MM.1S (cell line): Measurements from ENCODE around the gene DAAM2.

ENCODE experiments used
- DNase-seq: peaks from one replicate; pipeline ENCODE4 v3.0.0-alpha.2; 2015
- H2AFZ ChIP-seq: fragments of 300-600 bp; sonication (generic); 2 replicates; pipeline ENCODE4 v1.6.0; 2016; ENCODE audit warnings: antibody characterized with exemption, low read length
- H3F3A ChIP-seq: fragments of 300-600 bp; sonication (generic); 2 replicates; pipeline ENCODE4 v1.6.1; 2016; ENCODE audit warnings: mild to moderate bottlenecking, antibody characterized with exemption, low read length, moderate library complexity, mixed read lengths; ENCODE audit not compliant: insufficient read depth
- H3K27ac ChIP-seq: fragments of 300-600 bp; sonication (generic); 2 replicates; pipeline ENCODE4 v1.5.1; 2016; ENCODE audit warnings: mild to moderate bottlenecking, low read length
- H3K27me3 ChIP-seq: fragments of 300-600 bp; sonication (generic); replicated peaks from 2 replicates; pipeline ENCODE4 v1.6.0; 2016; ENCODE audit warnings: low read length; ENCODE audit not compliant: insufficient read depth
- H3K36me3 ChIP-seq: fragments of 300-600 bp; sonication (generic); replicated peaks from 2 replicates; pipeline ENCODE4 v1.6.1; 2016; ENCODE audit warnings: mild to moderate bottlenecking, low read length, mixed read lengths; ENCODE audit not compliant: insufficient read depth
- H3K4me1 ChIP-seq: fragments of 300-600 bp; sonication (generic); 2 replicates; pipeline ENCODE4 v1.6.1; 2016; ENCODE audit warnings: low read length, mixed read lengths
- H3K4me2 ChIP-seq: fragments of 300-600 bp; sonication (generic); 2 replicates; pipeline ENCODE4 v1.6.0; 2016; ENCODE audit warnings: low read depth, low read length
- H3K4me3 ChIP-seq: fragments of 300-600 bp; sonication (generic); 2 replicates; pipeline ENCODE4 v1.5.1; 2016; ENCODE audit warnings: low read length, mixed read lengths
- H3K79me2 ChIP-seq: fragments of 300-600 bp; sonication (generic); 2 replicates; pipeline ENCODE4 v1.6.1; 2016; ENCODE audit warnings: mixed run types, low read length, mixed read lengths
- H3K9ac ChIP-seq: fragments of 300-600 bp; sonication (generic); 2 replicates; pipeline ENCODE4 v1.6.1; 2016; ENCODE audit warnings: low read length, mixed read lengths
- H3K9me2 ChIP-seq: fragments of 300-600 bp; sonication (generic); replicated peaks from 2 replicates; pipeline ENCODE4 v1.6.1; 2016; ENCODE audit warnings: mild to moderate bottlenecking, low read length, mixed read lengths; ENCODE audit not compliant: insufficient read depth
- H3K9me3 ChIP-seq: fragments of 300-600 bp; sonication (generic); replicated peaks from 2 replicates; pipeline ENCODE4 v1.6.1; 2016; ENCODE audit warnings: mild to moderate bottlenecking, low read length, mixed read lengths; ENCODE audit not compliant: insufficient read depth
- H4K20me1 ChIP-seq: fragments of 300-600 bp; sonication (generic); 2 replicates; pipeline ENCODE4 v1.6.1; 2016; ENCODE audit warnings: mild to moderate bottlenecking, low read length, moderate library complexity, mixed read lengths; ENCODE audit not compliant: insufficient read depth
- CTCF ChIP-seq: fragments of 300-600 bp; sonication (generic); IDR thresholded peaks from 2 replicates; pipeline ENCODE4 v1.5.1; 2016; ENCODE audit warnings: antibody characterized with exemption, low read length, mixed read lengths
- EZH2 ChIP-seq: fragments of 300-600 bp; sonication (generic); optimal IDR thresholded peaks from 2 replicates; pipeline ENCODE3; 2017; ENCODE audit warnings: low read depth, mild to moderate bottlenecking, antibody characterized with exemption, low read length, mixed read lengths
- EZH2phosphoT487 ChIP-seq: fragments of 300-600 bp; sonication (generic); IDR thresholded peaks from 2 replicates; pipeline ENCODE4 v1.6.1; 2018; ENCODE audit warnings: antibody characterized with exemption, low read length

Gene DAAM2

GRCh38 chr6:39791850-39792539, at the start of gene DAAM2:
TSS of gene DAAM2 (plus strand) at chr6:39792376. CDS start at chr6:39856303, 63,927 bp downstream.
- Histone ChIP-seq H2AFZ (no peak within 1 kb of the TSS), H3K36me3 (no peaks in the 10 kb centered on the region), H3K4me1 (no peaks in the 10 kb centered on the region), H3K27me3 (no peaks in the 10 kb centered on the region), H3K9ac (no peak within 1 kb of the TSS), H3K27ac (no peak within 1 kb of the TSS), H3F3A (no peaks in the 10 kb centered on the region), H3K9me2 (no peaks in the 10 kb centered on the region), H3K4me3 (no peak within 1 kb of the TSS), H3K79me2 (no peaks in the 10 kb centered on the region), H4K20me1 (no peaks in the 10 kb centered on the region), H3K9me3 (no peaks in the 10 kb centered on the region), H3K4me2 (no peak within 1 kb of the TSS)
- DNase-seq = no peak
- no peak for TF ChIP-seq EZH2
- TF ChIP-seq EZH2phosphoT487 = no peak
- TF ChIP-seq CTCF = no peak

- Histone ChIP-seq H3K27me3 (peaks cover 25% of the 10 kb centered on the region), H4K20me1 (no peaks in the 10 kb centered on the region), H2AFZ (no peak overlapping the region), H3K4me2 (no peak overlapping the region), H3K4me1 (no peaks in the 10 kb centered on the region), H3K9ac (no peak overlapping the region), H3K27ac (no peak overlapping the region), H3K4me3 (no peak overlapping the region), H3K9me2 (no peaks in the 10 kb centered on the region), H3K9me3 (no peaks in the 10 kb centered on the region), H3F3A (no peaks in the 10 kb centered on the region), H3K79me2 (no peaks in the 10 kb centered on the region), H3K36me3 (no peaks in the 10 kb centered on the region)
- peak; percentile 29 for DNase-seq
- TF ChIP-seq EZH2 = no peak
- no peak for TF ChIP-seq EZH2phosphoT487
- TF ChIP-seq CTCF = no peak
Measured at GRCh38 chr6:39746795-39747194, 45.4 kb upstream of the DAAM2 start.

GRCh38 chr6:39752835-39753724, 39.1 kb upstream of the DAAM2 start:
- H3F3A ChIP-seq = no peaks in the 10 kb centered on the region
- no peak overlapping the region for H3K9ac ChIP-seq
- no peaks in the 10 kb centered on the region for H3K27me3 ChIP-seq
- no peak overlapping the region for H3K4me2 ChIP-seq
- H3K27ac ChIP-seq = no peak overlapping the region
- no peak overlapping the region for H3K4me3 ChIP-seq
- no peaks in the 10 kb centered on the region for H3K36me3 ChIP-seq
- H2AFZ ChIP-seq = no peak overlapping the region
- H3K79me2 ChIP-seq = no peaks in the 10 kb centered on the region
- TF ChIP-seq EZH2phosphoT487 (no peak), CTCF (no peak), EZH2 (no peak)
- H3K4me1 ChIP-seq = no peaks in the 10 kb centered on the region
- no peaks in the 10 kb centered on the region for H3K9me2 ChIP-seq
- no peaks in the 10 kb centered on the region for H4K20me1 ChIP-seq
- no peak for DNase-seq
- H3K9me3 ChIP-seq = no peaks in the 10 kb centered on the region
